Left lobe of liver (tissue), 2 donors: ENCODE data around the gene SNX30. TPM values are rescaled to one million over a fixed set of nuclear protein-coding genes. Genes with fewer than 3 reads are reported as not detected.

Experiments used
- ATAC-seq: fragments of 200-7000 bp; cut with Tn5 transposase; one replicate; pipeline ENCODE4 v1.9.1; 2020; ENCODE audit warnings: mild to moderate bottlenecking, moderate library complexity
- DNase-seq: peaks from one replicate; pipeline ENCODE4 v3.0.0-alpha.2; 2020; ENCODE audit warnings: low spot score
- total RNA-seq: library from RNA; stranded (reverse); gene quantifications from one replicate; pipeline ENCODE4 v1.2.1, GENCODE V29; 2021
- donor health status: DM: no; HTN: no; CAD: no; lungs with moderate emphysema.
- donor health status: DM: no; HTN: yes; CAD: no.

The SNX30 gene
- total RNA-seq, 1 donor from 2014 or later: 6.0 TPM

GRCh38 chr9:112853882-112854585 is 103.5 kb downstream of the SNX30 start:
- ATAC-seq: no peak

DNA sequence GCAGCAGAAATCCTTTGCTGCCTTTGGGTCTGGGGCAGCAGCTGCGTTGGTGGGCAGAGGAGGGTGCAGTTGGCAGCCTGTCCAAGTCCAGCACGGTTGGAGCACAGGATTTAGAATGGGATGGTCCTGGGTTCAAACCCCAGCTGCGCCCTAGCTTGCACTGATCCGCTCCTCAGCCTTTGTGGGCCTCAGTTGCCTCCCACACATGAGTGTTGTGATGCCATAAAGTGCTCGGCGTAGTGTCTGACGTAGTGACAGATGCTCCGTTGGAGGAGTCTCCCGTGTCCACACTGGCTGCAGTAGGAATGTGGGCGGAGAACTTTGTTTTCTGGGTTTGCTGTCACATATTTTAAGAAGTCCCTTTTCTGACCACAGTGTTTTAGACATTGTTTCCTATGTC is 104.1 kb downstream of the SNX30 start:
- no peak for DNase-seq
- ATAC-seq: no peak

More at GRCh38 chr9:112853882-112854585, 103.5 kb downstream of the SNX30 start:
- no peak for DNase-seq

DNA sequence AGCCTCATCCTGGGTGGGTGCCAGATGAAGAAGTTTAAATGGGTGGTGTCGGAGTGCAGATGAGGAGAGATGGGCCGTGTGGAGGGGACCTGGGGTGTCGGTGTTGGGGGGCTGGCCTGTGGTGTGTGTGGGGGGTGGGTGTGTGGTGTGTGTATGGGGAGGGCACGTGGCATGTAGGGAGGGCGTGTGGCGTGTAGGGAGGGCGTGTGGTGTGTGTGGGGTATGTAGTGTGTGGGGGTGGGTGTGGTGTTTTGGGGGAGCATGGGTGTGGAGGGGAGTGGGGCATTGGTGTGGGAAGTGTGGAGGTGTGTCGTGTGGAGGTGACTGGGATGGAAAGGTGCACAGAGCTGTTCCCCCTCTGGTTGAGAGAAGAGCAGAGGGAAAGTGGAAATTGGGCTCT is 105.6 kb downstream of the SNX30 start:
- DNase-seq: no peak
- ATAC-seq: no peak

DNA sequence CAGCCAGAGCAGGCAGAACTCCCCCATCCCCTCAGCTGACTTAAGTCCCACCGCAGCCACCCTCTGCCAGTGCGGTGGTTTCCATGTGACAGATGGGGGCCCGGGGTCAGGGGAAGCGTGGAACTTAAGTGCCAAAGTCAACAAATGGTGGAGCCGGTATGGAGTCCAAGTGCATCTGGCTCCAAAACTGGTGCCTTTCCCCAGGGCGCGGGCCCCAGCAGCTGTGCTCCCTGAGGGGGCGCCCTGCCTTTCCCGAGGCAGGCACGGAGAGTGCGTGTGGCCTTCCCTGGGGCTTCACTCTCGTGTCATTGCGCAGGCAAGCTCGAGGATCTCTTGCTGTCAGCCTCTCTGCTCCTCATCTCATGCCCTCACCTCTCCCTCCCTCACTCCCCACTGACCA is 106.3 kb downstream of the SNX30 start:
- DNase-seq: no peak
- no peak for ATAC-seq

DNA sequence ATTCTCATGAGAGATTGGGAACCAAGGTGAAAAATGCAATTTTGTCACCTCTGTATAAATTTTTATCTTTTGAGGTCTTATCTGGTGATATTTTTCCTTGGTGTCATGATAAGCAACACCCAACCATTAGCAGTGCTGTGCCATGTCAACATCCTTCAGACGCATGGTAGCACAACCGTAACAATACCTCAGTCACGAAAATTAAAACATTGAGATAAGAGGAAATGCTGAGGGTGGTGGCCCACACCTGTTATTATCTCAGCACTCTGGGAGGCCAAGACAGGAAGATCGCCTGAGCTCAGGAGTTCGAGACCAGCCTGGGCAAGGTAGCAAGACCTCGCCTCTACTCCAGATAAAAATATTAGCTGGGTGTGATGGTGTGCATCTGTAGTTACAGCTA is 107.4 kb downstream of the SNX30 start:
- DNase-seq: no peak
- ATAC-seq: no peak

DNA sequence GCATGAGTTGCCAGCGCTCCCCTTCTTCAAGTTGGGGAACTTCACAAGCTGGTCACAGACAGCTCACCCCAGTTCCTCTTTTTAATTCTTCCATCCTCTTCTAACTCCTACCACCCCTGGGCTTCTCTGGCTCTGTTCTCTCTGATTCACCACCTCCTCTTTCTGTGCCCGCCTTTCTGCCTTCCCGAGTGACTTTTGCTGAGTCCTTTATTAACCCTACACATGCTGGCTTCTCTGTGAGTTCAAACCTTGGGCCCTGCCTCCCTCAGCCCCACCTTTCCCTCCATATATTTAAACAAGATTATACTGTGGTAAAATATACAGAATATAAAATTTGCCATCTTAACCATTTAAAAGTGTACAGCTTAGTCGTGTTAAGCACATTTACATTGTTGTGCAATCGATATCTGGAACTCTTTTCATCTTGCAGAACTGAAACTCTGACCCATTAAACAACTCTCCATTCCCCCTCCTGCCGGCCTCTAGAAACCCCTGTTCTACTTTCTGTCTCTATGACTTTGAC is 108.1 kb downstream of the SNX30 start:
- ATAC-seq: peak; percentile 48
- no peak for DNase-seq

DNA sequence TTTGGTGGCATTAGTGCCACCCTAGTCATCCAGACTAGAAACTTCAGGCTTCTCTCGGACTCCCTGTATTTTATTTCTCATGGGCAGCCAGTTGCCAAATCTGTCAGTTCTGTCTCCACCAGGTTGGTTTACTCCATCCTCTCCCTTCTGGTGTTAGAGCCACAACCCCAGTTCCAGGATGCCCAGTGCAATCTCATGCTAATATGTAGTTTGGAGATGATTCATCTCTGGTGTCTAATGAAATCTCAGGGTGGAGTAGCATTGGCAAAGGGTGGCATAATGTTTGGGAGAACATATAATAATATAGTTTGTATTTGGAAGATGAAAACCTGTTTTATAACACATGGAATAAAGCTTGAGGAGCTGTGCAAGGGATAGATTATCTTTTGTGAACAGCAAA is 109.9 kb downstream of the SNX30 start:
- ATAC-seq: no peak

DNA sequence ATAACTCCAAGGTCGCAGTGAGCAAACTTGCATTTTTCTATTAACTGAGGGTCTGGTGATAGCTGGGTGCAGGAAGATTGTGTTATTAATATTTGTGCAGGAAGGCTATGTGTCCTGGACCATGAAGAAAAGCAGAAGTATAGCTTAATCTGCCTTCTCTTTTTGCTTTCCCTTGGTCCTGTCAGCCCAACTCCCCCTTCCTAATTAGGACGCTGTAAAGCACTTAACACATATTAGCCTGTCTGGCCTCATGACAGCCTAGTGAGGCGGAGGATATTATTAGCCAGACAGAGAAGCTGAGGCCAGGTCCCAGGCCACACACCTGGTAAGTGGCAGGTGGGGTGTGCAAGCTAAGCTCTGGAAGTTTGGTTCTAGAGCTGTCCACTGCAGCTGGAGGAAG is 110.6 kb downstream of the SNX30 start:
- DNase-seq: no peak

More for the DNA sequence above, 109.9 kb downstream of the SNX30 start:
- DNase-seq: no peak

DNA sequence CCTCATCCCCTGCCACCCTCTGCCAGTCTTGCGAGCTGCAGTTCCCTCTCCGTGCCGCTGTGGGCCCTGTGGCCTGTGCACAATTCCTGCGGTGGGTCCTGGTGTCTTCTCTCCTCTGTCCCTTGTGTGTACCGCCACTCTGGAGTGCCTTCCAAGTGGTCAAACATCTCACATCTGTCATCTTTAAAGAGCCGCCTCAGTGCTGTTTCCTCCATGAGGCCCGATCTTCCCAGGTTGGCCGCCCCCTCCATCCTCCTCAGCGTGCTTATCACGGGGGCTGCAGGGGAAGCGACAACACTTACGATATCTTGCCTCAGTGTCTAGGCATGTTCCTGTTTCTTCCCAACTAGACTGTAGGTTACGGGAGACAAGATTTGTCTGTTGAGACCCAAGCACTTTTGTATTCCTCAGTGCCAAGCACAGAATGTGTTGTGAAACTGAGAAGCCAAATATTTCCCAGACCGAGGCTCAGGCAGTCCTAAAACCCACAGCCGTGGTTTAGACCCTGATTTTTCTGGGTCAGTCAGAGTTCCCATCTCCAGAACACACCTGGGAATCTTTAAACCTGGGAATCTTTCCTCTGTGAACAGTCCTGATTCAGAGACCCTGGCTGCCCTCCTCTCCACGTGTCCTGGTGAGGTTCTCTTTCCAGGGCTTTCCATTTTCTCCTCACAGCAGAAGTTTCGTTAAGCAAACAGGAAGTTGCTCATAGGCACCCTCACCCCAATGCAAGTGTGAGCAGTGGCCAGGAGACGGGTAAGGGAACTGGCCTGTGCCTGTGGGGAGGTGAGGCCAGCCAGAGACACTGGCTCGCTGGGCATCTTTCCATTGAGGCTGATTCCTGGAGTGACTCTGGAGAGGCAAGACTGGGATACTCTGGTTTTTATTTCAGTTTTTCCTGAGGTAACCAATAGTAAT is 111.3 kb downstream of the SNX30 start:
- DNase-seq: no peak

More for the DNA sequence above, 110.6 kb downstream of the SNX30 start:
- no peak for ATAC-seq

DNA sequence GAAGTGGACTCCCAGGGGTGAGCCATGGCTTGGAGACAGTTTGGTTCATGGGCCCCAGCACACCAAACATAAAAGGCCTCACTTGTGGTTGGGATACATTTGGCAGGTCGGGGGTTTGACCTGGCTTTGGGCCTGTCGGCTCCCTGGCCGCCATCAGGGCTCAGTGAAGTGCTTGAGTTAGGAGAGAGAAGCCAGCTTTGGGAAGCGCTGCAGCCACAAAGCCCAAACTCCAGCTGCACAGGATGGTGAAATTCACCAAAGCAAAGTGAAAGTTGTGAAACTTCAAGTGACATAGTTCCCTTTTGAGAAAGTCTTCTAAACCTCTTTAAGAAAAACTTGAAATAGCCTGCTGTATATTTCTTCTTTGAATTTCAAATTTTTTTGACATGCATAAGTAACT is 112.7 kb downstream of the SNX30 start:
- DNase-seq (no peak), ATAC-seq (peak; percentile 47)

More for the DNA sequence above, 111.3 kb downstream of the SNX30 start:
- peak; percentile 48 for ATAC-seq

DNA sequence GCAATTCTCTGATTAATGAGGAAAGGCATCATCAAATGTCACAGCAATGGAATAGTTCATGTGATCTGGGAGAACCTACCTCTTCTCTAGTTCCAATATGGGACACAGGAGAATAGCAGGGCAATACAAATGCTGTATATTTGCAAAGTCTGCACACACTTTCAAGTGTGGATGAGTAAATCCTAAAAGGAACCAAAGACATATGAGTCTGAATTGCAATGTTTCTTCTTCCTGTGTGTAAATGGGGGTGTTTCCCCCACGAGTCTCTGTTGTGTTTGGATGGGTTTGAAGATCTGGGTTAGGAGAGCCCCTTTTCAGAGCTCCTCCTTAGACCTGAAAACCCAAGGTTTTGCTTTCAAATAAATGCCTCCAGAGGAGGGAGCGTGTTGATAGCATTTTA is 113.2 kb downstream of the SNX30 start:
- DNase-seq: no peak
- no peak for ATAC-seq

- no peak for DNase-seq
Observed at GRCh38 chr9:112864403-112864802, 113.8 kb downstream of the SNX30 start.

DNA sequence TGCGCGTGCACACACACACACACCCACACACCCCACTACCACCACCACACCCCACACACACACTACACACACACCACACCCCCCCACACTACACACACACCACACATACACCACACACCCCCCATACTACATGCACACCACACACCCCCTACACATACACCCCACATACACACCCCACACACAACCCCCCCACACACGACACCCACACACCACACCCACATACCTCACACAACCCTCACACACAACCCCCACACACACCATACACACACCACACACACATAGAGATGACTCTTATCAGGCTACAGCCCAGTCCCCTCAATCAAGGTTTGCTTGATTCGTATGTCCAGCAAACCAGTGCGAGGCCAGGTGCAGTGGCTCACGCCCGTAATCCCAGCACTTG is 114.4 kb downstream of the SNX30 start:
- no peak for ATAC-seq

More at GRCh38 chr9:112864403-112864802, 113.8 kb downstream of the SNX30 start:
- no peak for ATAC-seq

DNA sequence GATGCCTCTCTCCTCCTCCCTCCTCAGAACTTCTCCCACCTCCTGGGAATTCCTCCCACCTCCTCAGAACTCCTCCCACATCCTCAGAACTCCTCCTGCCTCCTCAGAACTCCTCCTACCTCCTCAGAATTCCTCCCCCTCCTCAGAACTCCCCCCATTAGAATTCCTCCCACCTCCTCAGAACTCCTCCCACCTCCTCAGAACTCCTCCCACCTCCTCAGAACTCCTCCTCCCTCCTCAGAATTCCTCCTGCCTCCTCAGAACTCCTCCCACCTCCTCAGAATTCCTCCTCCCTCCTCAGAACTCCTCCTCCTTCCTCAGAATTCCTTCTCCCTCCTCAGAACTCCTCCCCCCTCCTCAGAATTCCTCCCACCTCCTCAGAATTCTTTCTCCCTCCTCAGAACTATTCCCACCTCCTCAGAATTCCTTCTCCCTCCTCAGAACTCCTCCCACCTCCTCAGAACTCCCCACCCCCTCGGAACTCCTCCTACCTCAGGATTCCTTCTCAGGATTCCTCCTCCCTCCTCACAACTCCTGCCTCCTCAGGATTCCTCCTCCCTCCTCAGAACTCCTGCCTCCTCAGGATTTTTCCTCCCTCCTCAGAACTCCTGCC is 116.2 kb downstream of the SNX30 start:
- DNase-seq (no peak), ATAC-seq (no peak)

More for the DNA sequence above, 114.4 kb downstream of the SNX30 start:
- DNase-seq: no peak

DNA sequence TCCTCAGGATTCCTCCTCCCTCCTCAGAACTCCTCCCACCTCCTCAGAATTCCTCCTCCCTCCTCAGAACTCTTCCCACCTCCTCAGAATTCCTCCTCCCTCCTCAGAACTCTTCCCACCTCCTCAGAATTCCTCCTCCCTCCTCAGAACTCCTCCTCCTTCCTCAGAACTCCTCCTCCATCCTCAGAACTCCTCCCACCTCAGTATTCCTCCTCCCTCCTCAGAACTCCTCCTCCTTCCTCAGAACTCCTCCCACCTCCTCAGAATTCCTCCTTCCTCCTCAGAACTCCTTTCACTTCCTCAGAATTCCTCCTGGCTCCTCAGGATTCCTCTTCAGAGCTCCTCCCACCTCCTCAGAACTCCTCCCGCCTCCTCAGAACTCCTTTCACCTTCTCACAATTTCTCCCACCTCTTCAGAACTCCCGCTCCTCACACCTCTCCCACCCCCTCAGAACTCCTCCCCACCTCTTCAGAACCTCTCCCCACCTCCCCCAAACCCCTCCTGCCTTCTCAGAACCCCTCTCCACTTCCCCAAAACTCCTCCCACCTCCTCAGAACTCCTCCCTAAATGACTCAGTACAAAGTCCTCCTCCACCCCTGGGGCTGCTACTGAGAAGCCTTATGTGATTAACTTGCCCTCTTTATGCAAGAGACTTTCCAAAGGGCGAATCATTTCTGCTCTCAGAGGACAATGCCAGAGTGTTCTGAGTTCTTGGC is 116.9 kb downstream of the SNX30 start:
- DNase-seq: no peak
- no peak for ATAC-seq

DNA sequence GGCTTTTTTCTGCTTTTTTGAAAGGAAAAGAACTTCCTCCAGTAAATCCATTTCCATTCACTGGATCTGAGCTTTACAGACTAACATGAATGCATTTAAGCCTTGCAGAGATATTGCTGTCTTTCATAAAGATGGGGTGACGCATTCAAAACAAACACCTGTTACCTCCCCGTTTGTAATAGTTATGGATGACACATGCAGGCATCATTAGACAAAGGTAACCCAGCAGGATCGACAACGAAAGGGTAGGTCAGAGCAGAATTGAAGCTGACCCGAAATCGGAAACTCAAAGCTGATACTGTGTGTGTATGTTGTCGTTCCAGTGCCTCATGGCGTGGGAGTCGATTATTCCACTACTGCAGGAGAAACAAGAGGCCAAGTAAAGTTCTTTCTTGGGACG is 117.9 kb downstream of the SNX30 start:
- ATAC-seq: no peak
- no peak for DNase-seq

DNA sequence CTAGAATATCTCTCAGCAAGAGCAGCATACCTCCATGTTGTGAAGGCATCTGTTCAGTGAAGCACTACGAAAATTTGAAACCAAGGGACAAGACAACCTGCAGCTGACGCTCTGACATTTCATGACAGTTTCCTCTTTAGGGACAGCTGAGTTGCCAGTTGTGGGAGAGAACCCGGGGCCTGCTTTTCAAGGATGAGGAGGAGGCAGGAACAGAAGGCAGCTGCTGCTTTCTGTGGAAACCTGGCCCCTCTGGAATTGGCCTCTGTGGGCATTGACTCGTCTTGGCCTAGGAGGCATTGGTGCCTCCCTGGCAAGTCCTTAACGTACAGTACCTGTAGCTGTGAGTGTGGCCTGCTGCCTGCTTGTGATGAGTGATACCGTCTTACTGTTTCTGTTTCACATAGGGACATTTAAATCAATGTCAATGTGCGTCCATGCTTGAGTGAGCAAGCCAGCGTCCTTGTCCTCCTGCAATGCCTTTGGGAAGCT is 118.5 kb downstream of the SNX30 start:
- DNase-seq (no peak), ATAC-seq (no peak)

- DNase-seq: no peak
- ATAC-seq: no peak
Observed at GRCh38 chr9:112869917-112870316, 119.4 kb downstream of the SNX30 start.

DNA sequence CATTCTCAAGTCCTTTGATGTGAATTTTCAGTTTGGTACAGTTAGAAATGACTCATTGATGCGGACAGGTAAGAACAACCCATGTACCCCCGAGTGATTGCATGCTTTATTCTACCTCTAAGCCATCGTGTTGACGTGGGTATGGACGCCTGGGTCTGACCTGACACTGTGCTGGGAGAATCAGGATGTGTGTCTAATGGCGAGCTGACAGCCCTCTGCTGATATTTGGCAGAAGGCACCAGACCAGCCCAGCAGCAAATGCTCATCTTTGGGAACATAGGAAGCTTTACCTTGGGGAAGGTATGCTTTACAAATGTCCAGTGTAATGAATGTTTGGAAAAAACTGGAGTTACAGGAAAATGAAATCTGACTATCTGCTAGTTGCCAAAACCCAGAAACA is 120.0 kb downstream of the SNX30 start:
- DNase-seq (no peak), ATAC-seq (no peak)

- no peak for ATAC-seq
- DNase-seq: no peak
Observed at GRCh38 chr9:112872019-112872418, 121.5 kb downstream of the SNX30 start.
